OCI-LY1 (cell line): ENCODE data around the gene IL6R.

Source experiments
- CTCF ChIP-seq: fragments of 200-600 bp; sonication (generic), shearing (Covaris generic); IDR thresholded peaks from 2 replicates; pipeline ENCODE4 v1.5.1; 2017; ENCODE audit warnings: mild to moderate bottlenecking, antibody characterized with exemption, low read length, moderate library complexity, mixed read lengths
- EZH2 ChIP-seq: fragments of 200-600 bp; sonication (generic), shearing (Covaris generic); IDR thresholded peaks from 2 replicates; pipeline ENCODE4 v1.8.0; 2017; ENCODE audit warnings: borderline replicate concordance, mixed run types, mild to moderate bottlenecking, antibody characterized with exemption, low read length, moderate library complexity, mixed read lengths

GRCh38 chr1:154445040-154445472, 39.9 kb downstream of the IL6R start:
- no peak for TF ChIP-seq CTCF
- TF ChIP-seq EZH2, result no peak
